H9 (cell line): ENCODE measurements around the gene PRDX2. TPM values are rescaled to one million over a fixed set of nuclear protein-coding genes. Genes with fewer than 3 reads are reported as not detected.

Experiments used
- DNase-seq: peaks from one replicate; pipeline ENCODE4 v3.0.0-alpha.2; 2017
- H2AFZ ChIP-seq: one replicate; pipeline ENCODE4 v1.6.1; 2013; ENCODE audit warnings: mild to moderate bottlenecking, low read length, control low read depth, moderate library complexity
- H2AK5ac ChIP-seq: 2 replicates; pipeline ENCODE4 v1.6.1; 2013; ENCODE audit warnings: low read length, control low read depth, mixed read lengths; ENCODE audit not compliant: insufficient read length
- H2BK120ac ChIP-seq: one replicate; pipeline ENCODE4 v1.6.1; 2013; ENCODE audit warnings: low read depth, mild to moderate bottlenecking, low read length, control low read depth, inconsistent platforms; ENCODE audit not compliant: poor library complexity, severe bottlenecking
- H2BK12ac ChIP-seq: 2 replicates; pipeline ENCODE4 v1.6.1; 2013; ENCODE audit warnings: low read length, control low read depth, mixed read lengths, low read depth; ENCODE audit not compliant: insufficient read length
- H2BK15ac ChIP-seq: 2 replicates; pipeline ENCODE4 v1.6.1; 2013; ENCODE audit warnings: low read depth, low read length, control low read depth
- H2BK20ac ChIP-seq: one replicate; pipeline ENCODE4 v1.6.1; 2013; ENCODE audit warnings: low read depth, mild to moderate bottlenecking, low read length, control low read depth, inconsistent platforms; ENCODE audit not compliant: poor library complexity, severe bottlenecking
- H2BK5ac ChIP-seq: 2 replicates; pipeline ENCODE4 v1.6.1; 2013; ENCODE audit warnings: low read length, control low read depth, mixed read lengths; ENCODE audit not compliant: insufficient read length
- H3K14ac ChIP-seq: 2 replicates; pipeline ENCODE4 v1.6.1; 2013; ENCODE audit warnings: low read length, control low read depth; ENCODE audit not compliant: insufficient read depth
- H3K18ac ChIP-seq: 2 replicates; pipeline ENCODE4 v1.6.1; 2013; ENCODE audit warnings: low read depth, mild to moderate bottlenecking, mixed read lengths, low read length, control low read depth; ENCODE audit not compliant: insufficient read length
- H3K23ac ChIP-seq: 2 replicates; pipeline ENCODE4 v1.6.1; 2013; ENCODE audit warnings: low read length, control low read depth, mixed read lengths, low read depth; ENCODE audit not compliant: insufficient read length
- H3K23me2 ChIP-seq: 2 replicates; pipeline ENCODE4 v1.6.1; 2013; ENCODE audit warnings: low read depth, mild to moderate bottlenecking, mixed read lengths, low read length, control low read depth; ENCODE audit not compliant: insufficient read length, poor library complexity, severe bottlenecking
- H3K27ac ChIP-seq: 2 replicates; pipeline ENCODE4 v1.5.1; 2013; ENCODE audit warnings: low read length, control low read depth, mixed read lengths, low read depth; ENCODE audit not compliant: insufficient read length
- H3K27me3 ChIP-seq: 2 replicates; pipeline ENCODE4 v1.6.1; 2013; ENCODE audit warnings: low read length, control low read depth, inconsistent platforms; ENCODE audit not compliant: insufficient read depth
- H3K4ac ChIP-seq: 2 replicates; pipeline ENCODE4 v1.6.1; 2013; ENCODE audit warnings: low read depth, mild to moderate bottlenecking, control low read depth, inconsistent platforms, low read length, moderate library complexity
- H3K4me1 ChIP-seq: 2 replicates; pipeline ENCODE4 v1.6.1; 2013; ENCODE audit warnings: low read length, control low read depth, inconsistent platforms; ENCODE audit not compliant: insufficient read depth
- H3K4me2 ChIP-seq: 2 replicates; pipeline ENCODE4 v1.6.1; 2013; ENCODE audit warnings: low read length, control low read depth, mixed read lengths; ENCODE audit not compliant: insufficient read length, insufficient read depth
- H3K56ac ChIP-seq: 2 replicates; pipeline ENCODE4 v1.6.1; 2013; ENCODE audit warnings: low read depth, mild to moderate bottlenecking, mixed read lengths, low read length, control low read depth; ENCODE audit not compliant: insufficient read length
- H3K79me1 ChIP-seq: 2 replicates; pipeline ENCODE4 v1.6.1; 2013; ENCODE audit warnings: low read depth, mild to moderate bottlenecking, moderate library complexity, low read length, control low read depth, inconsistent platforms; ENCODE audit not compliant: insufficient read depth, poor library complexity, severe bottlenecking
- H3K79me2 ChIP-seq: 2 replicates; pipeline ENCODE4 v1.6.1; 2013; ENCODE audit warnings: low read length, control low read depth, inconsistent platforms; ENCODE audit not compliant: insufficient read depth
- H3K9ac ChIP-seq: 2 replicates; pipeline ENCODE4 v1.6.1; 2013; ENCODE audit warnings: low read length, control low read depth, mixed read lengths; ENCODE audit not compliant: insufficient read length; ENCODE audit errors: extremely low read depth
- H3K9me3 ChIP-seq: one replicate; pipeline ENCODE4 v1.6.1; 2013; ENCODE audit warnings: low read depth, low read length, inconsistent platforms; ENCODE audit not compliant: control insufficient read depth
- H3T11ph ChIP-seq: one replicate; pipeline ENCODE4 v1.6.1; 2013; ENCODE audit warnings: mild to moderate bottlenecking, low read length, control low read depth, inconsistent platforms
- H4K20me1 ChIP-seq: one replicate; pipeline ENCODE4 v1.6.1; 2013; ENCODE audit not compliant: control insufficient read depth, insufficient read length, insufficient read depth
- H4K5ac ChIP-seq: 2 replicates; pipeline ENCODE4 v1.6.1; 2013; ENCODE audit warnings: low read depth, mild to moderate bottlenecking, mixed read lengths, low read length, control low read depth; ENCODE audit not compliant: insufficient read length
- H4K8ac ChIP-seq: replicated peaks from 2 replicates; pipeline ENCODE4 v1.6.1; 2013; ENCODE audit warnings: low read length, control low read depth, mixed read lengths, low read depth; ENCODE audit not compliant: insufficient read length
- H4K91ac ChIP-seq: 2 replicates; pipeline ENCODE4 v1.6.1; 2013; ENCODE audit warnings: low read depth, mild to moderate bottlenecking, moderate library complexity, mixed read lengths, low read length, control low read depth; ENCODE audit not compliant: insufficient read length
- H3K27ac Mint-ChIP-seq, 3 experiments: 2 replicates in 2 of 3; 3 replicates in 1 of 3; pipeline ENCODE4 v1.8.0; 2020 to 2021; ENCODE audit warnings: mixed read lengths in 3 of 3, mild to moderate bottlenecking in 1 of 3, moderate library complexity in 1 of 3
- H3K27me3 Mint-ChIP-seq: 2 replicates; pipeline ENCODE4 v1.8.0; 2021; ENCODE audit warnings: low read depth, mild to moderate bottlenecking, moderate library complexity, mixed read lengths
- H3K36me3 Mint-ChIP-seq, 3 experiments: 2 replicates in 2 of 3; 3 replicates in 1 of 3; pipeline ENCODE4 v1.8.0; 2020 to 2021; ENCODE audit warnings: low read depth in 3 of 3, mixed read lengths in 3 of 3; ENCODE audit not compliant: insufficient read depth in 1 of 3
- H3K4me1 Mint-ChIP-seq, 2 experiments: 2 replicates each; pipeline ENCODE4 v1.8.0; 2020; ENCODE audit warnings: mixed read lengths in 2 of 2
- H3K4me3 Mint-ChIP-seq, 2 experiments: 2 replicates in 1 of 2; 3 replicates in 1 of 2; pipeline ENCODE4 v1.8.0; 2020 to 2021; ENCODE audit warnings: mild to moderate bottlenecking in 2 of 2, mixed read lengths in 2 of 2, moderate library complexity in 1 of 2
- H3K9me3 Mint-ChIP-seq, 2 experiments: 2 replicates in 1 of 2; 3 replicates in 1 of 2; pipeline ENCODE4 v1.8.0; 2020; ENCODE audit warnings: mild to moderate bottlenecking in 2 of 2, mixed read lengths in 2 of 2, moderate library complexity in 1 of 2
- WGBS: extraction: QIAGEN DNeasy Blood & Tissue Kit; methylation state at CpG from one replicate; pipeline ENCODE4 v1.1.7; 2013; ENCODE audit warnings: missing lambda C conversion rate, low lambda C conversion rate, mixed read lengths; ENCODE audit not compliant: insufficient read length; ENCODE audit errors: extremely low coverage; 5-methylcytosine and 5-hydroxymethylcytosine counted together
- total RNA-seq: library from RNA; stranded (reverse); gene quantifications from 2 replicates; pipeline ENCODE4 v1.2.1, GENCODE V29; 2021
- TF ChIP-seq, protein P1 (sequence below): fragments of 200-600 bp; sonication (generic); conservative IDR thresholded peaks from 3 replicates; pipeline ENCODE4 v1.8.0; 2021; ENCODE audit warnings: antibody characterized with exemption, mild to moderate bottlenecking

Gene PRDX2
- total RNA-seq, 1 experiment from 2014 or later: 468 TPM

DNA sequence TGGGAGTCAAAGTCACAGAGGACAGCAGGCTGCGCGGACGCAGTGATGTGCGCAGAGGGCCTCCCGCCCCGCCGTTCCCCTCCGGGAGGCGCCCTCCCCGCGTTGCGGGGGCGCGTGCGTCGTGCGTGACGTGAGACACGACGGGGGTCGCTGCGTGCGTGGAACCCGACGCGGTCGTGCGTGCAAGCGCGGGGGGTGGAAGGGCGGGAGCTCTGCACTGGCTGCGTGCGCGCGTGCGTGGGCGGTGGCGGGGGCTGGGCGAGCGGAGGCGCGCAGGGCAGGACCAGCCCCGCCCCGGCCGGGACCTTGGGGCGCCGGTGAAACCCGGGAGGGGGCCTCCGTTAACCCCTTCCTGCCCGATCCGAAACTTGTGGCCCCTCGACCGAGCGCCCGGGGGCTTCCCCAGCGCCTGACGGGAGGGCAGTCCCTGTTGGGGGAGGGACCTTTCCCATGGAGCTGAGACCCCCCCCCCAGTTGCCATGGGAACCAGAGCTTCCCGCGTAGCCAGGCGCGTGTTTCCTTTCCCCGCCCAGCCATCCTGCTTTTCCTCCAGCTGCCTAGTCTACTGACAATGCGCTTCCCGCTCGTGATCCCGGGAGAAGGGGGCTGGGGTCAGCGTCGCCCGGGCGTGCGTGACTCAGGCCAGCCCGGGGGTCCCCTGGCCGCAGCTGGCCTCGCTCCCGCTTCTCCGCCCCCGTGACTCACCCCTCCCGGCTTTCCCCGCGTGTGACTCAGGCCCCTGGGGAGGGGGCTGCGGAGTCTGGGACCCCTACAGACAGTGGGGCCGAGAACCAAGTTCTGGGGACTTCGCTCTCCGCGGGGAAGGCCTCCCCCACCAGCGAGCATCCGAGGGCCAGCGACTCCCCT, 18.9 kb downstream of the PRDX2 start:
- Mint-ChIP-seq H3K36me3 (no peaks in the 10 kb centered on the region), H3K9me3 (no peaks in the 10 kb centered on the region), H3K4me3 (peak overlapping the region; percentile 63 to 85), H3K4me1 (peaks cover 19 to 22% of the 10 kb centered on the region in 2 experiments), H3K27ac (no peak overlapping the region), H3K27me3 (no peaks in the 10 kb centered on the region; the same call in 1 of the 2 replicates)
- peak; percentile 56 for DNase-seq
- no peaks in the 10 kb centered on the region for H3K27me3 ChIP-seq
- no peaks in the 10 kb centered on the region for H4K20me1 ChIP-seq
- no peaks in the 10 kb centered on the region for H3K79me1 ChIP-seq
- H4K5ac ChIP-seq: peak overlapping the region; percentile 27
- H3K27ac ChIP-seq: no peak overlapping the region
- peaks cover 4% of the 10 kb centered on the region for H3K4me1 ChIP-seq
- peak overlapping the region; percentile 72 for H3K14ac ChIP-seq
- no peak overlapping the region for H3K4ac ChIP-seq
- H3K9me3 ChIP-seq: no peaks in the 10 kb centered on the region
- no peak overlapping the region for H3T11ph ChIP-seq
- no peak overlapping the region for H3K9ac ChIP-seq
- H2BK20ac ChIP-seq: no peak overlapping the region
- H4K8ac ChIP-seq: no peak overlapping the region
- WGBS: no CpG with 5 or more reads among the region's 88 CpGs
- no peak overlapping the region for H2BK120ac ChIP-seq
- TF ChIP-seq, protein P1, sequence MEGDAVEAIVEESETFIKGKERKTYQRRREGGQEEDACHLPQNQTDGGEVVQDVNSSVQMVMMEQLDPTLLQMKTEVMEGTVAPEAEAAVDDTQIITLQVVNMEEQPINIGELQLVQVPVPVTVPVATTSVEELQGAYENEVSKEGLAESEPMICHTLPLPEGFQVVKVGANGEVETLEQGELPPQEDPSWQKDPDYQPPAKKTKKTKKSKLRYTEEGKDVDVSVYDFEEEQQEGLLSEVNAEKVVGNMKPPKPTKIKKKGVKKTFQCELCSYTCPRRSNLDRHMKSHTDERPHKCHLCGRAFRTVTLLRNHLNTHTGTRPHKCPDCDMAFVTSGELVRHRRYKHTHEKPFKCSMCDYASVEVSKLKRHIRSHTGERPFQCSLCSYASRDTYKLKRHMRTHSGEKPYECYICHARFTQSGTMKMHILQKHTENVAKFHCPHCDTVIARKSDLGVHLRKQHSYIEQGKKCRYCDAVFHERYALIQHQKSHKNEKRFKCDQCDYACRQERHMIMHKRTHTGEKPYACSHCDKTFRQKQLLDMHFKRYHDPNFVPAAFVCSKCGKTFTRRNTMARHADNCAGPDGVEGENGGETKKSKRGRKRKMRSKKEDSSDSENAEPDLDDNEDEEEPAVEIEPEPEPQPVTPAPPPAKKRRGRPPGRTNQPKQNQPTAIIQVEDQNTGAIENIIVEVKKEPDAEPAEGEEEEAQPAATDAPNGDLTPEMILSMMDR: 0 out of 3 replicates have a peak, but pooled peaks have one; percentile 11
- H2AFZ ChIP-seq: no peak overlapping the region
- peaks cover 22% of the 10 kb centered on the region for H3K23me2 ChIP-seq
- peak overlapping the region; percentile 71 for H3K4me2 ChIP-seq
- H2BK12ac ChIP-seq: no peak overlapping the region
- H3K18ac ChIP-seq: peak overlapping the region; percentile 64
- H3K23ac ChIP-seq: no peak overlapping the region
- no peak overlapping the region for H2AK5ac ChIP-seq
- H3K56ac ChIP-seq: no peak overlapping the region
- no peak overlapping the region for H2BK15ac ChIP-seq
- no peaks in the 10 kb centered on the region for H3K79me2 ChIP-seq
- H4K91ac ChIP-seq: no peak overlapping the region
- H2BK5ac ChIP-seq: no peak overlapping the region
